GM23338 (cell line): ENCODE results near the gene RAB3IL1. TPM values are rescaled to one million over a fixed set of nuclear protein-coding genes. Genes with fewer than 3 reads are reported as not detected.

Experiments used
- ATAC-seq: fragments of 200-7000 bp; cut with Tn5 transposase; 3 replicates; pipeline ENCODE4 v1.9.1; 2020
- DNase-seq: peaks from one replicate; pipeline ENCODE4 v3.0.0-alpha.2; 2015; ENCODE audit warnings: low spot score
- H2AFZ ChIP-seq: fragments of 200-600 bp; sonication (generic); 2 replicates; pipeline ENCODE4 v1.8.0; 2016; ENCODE audit warnings: antibody characterized with exemption, mild to moderate bottlenecking, moderate library complexity
- H3F3A ChIP-seq: fragments of 200-600 bp; sonication (generic); replicated peaks from 2 replicates; pipeline ENCODE4 v1.8.0; 2017; ENCODE audit warnings: antibody characterized with exemption, mixed run types, low read depth
- H3K27ac ChIP-seq: fragments of 200-600 bp; sonication (generic); 2 replicates; pipeline ENCODE4 v1.6.1; 2016; ENCODE audit warnings: low read depth
- H3K27me3 ChIP-seq: fragments of 200-600 bp; sonication (generic); 2 replicates; pipeline ENCODE4 v1.8.0; 2016; ENCODE audit warnings: mild to moderate bottlenecking, mixed run types, moderate library complexity; ENCODE audit not compliant: insufficient read depth
- H3K36me3 ChIP-seq: fragments of 200-600 bp; sonication (generic); 2 replicates; pipeline ENCODE4 v1.8.0; 2016; ENCODE audit warnings: mild to moderate bottlenecking; ENCODE audit not compliant: insufficient read depth
- H3K4me1 ChIP-seq: fragments of 200-600 bp; sonication (generic); 2 replicates; pipeline ENCODE4 v1.8.0; 2016; ENCODE audit warnings: mild to moderate bottlenecking, moderate library complexity; ENCODE audit not compliant: insufficient read depth
- H3K4me2 ChIP-seq: fragments of 200-600 bp; sonication (generic); 2 replicates; pipeline ENCODE4 v1.7.1; 2017; ENCODE audit warnings: mixed run types
- H3K4me3 ChIP-seq: fragments of 200-600 bp; sonication (generic); 2 replicates; pipeline ENCODE4 v1.6.1; 2016; ENCODE audit warnings: mixed run types
- H3K79me2 ChIP-seq: fragments of 200-600 bp; sonication (generic); replicated peaks from 2 replicates; pipeline ENCODE4 v1.8.0; 2017; ENCODE audit warnings: mild to moderate bottlenecking; ENCODE audit not compliant: insufficient read depth
- H3K9me2 ChIP-seq: fragments of 200-600 bp; sonication (generic); 2 replicates; pipeline ENCODE4 v1.8.0; 2017; ENCODE audit not compliant: insufficient read depth
- H4K20me1 ChIP-seq: fragments of 200-600 bp; sonication (generic); replicated peaks from 2 replicates; pipeline ENCODE4 v1.8.0; 2017; ENCODE audit warnings: mild to moderate bottlenecking; ENCODE audit not compliant: insufficient read depth
- H3K27ac Mint-ChIP-seq: 2 replicates; pipeline ENCODE4 v1.8.0; 2020; ENCODE audit warnings: inconsistent platforms, mild to moderate bottlenecking, moderate library complexity, mixed read lengths
- H3K27me3 Mint-ChIP-seq: 3 replicates; pipeline ENCODE4 v1.8.0; 2022; ENCODE audit warnings: low read depth, mild to moderate bottlenecking, moderate library complexity, mixed read lengths, inconsistent platforms; ENCODE audit not compliant: insufficient read depth, poor library complexity
- H3K36me3 Mint-ChIP-seq: 3 replicates; pipeline ENCODE4 v1.8.0; 2021; ENCODE audit warnings: low read depth, mild to moderate bottlenecking, inconsistent platforms, moderate library complexity, mixed read lengths
- H3K4me1 Mint-ChIP-seq: 3 replicates; pipeline ENCODE4 v1.8.0; 2020; ENCODE audit warnings: mild to moderate bottlenecking, inconsistent platforms, mixed read lengths
- H3K4me3 Mint-ChIP-seq: 3 replicates; pipeline ENCODE4 v1.8.0; 2021; ENCODE audit warnings: moderate library complexity, mild to moderate bottlenecking, inconsistent platforms, mixed read lengths
- H3K9me3 Mint-ChIP-seq: 3 replicates; pipeline ENCODE4 v1.8.0; 2020; ENCODE audit warnings: moderate library complexity, mild to moderate bottlenecking, inconsistent platforms, mixed read lengths
- CREB1 ChIP-seq: fragments of 250-450 bp; sonication (Bioruptor Pico); IDR thresholded peaks from 2 replicates; pipeline ENCODE4 v1.5.0; 2020; ENCODE audit warnings: low read depth, mild to moderate bottlenecking, moderate library complexity
- POLR2AphosphoS5 ChIP-seq: IDR thresholded peaks from 2 replicates; pipeline ENCODE4 v1.6.1; 2016; ENCODE audit warnings: antibody characterized with exemption, low read depth
- STAT1 ChIP-seq: IDR thresholded peaks from one replicate; pipeline ENCODE4 v1.6.1; 2016; ENCODE audit warnings: antibody characterized with exemption; ENCODE audit not compliant: unreplicated experiment
- ZNF114 ChIP-seq: fragments of 250-450 bp; sonication (Bioruptor Pico); IDR thresholded peaks from 2 replicates; pipeline ENCODE4 v1.5.0; 2020; ENCODE audit warnings: mild to moderate bottlenecking, moderate library complexity
- polyA plus RNA-seq: library from polyadenylated mRNA; unstranded; fragments of >200 nt; fragmentation: Nextera tagmentation; extraction: Ambion mirVana; gene quantifications from 2 replicates; pipeline ENCODE4 v1.2.1, GENCODE V29; 2016
- total RNA-seq: library from RNA; depleted of rRNA; stranded (reverse); fragments of >200 nt; shearing (Covaris generic); gene quantifications from 2 replicates; pipeline ENCODE4 v1.2.3, GENCODE V29; 2014
- TF ChIP-seq, protein P1 (sequence below): IDR thresholded peaks from one replicate; pipeline ENCODE4 v1.6.1; 2018; ENCODE audit warnings: antibody characterized with exemption; ENCODE audit not compliant: unreplicated experiment
- TF ChIP-seq, protein P2 (sequence below): fragments of 250-450 bp; sonication (Bioruptor Pico); IDR thresholded peaks from 2 replicates; pipeline ENCODE4 v1.5.0; 2020; ENCODE audit warnings: mild to moderate bottlenecking, moderate library complexity

RAB3IL1 gene
- total and polyA plus RNA-seq, 2 experiments from 2014 or later, result 2.7 to 3.4 TPM

DNA sequence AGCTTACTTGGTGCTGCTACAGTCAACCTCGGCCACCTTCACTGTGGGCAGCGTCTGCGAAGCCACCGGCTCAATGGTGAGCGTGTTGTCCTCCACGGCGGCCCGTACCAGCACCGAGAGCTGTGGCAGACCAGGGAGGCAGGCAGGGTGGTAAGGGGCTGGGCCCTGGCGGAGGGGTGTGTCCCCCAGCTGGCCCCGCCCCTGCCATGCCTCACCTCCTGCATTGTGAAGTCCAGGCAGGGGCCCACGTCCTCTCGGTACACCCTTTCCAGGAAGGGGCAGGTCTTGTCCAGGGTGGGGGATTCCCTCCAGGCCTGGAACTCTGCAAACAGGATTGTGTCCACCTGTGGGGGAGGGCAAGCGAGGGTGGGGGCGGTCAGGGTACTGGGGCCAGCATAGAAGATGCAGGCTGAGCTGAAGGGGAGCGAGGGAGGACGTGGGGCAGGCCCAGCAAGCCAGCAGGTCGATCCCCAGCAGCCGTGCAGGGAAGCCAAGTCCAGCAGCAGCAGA is 12.8 kb downstream of the RAB3IL1 start:
- Histone ChIP-seq H4K20me1 (no peaks in the 10 kb centered on the region), H3K27ac (no peak overlapping the region), H3K9me2 (no peaks in the 10 kb centered on the region), H3K36me3 (no peaks in the 10 kb centered on the region; the same call in 1 of the 2 replicates), H3K4me2 (peak overlapping the region; percentile 57), H3K4me1 (peaks cover 10% of the 10 kb centered on the region), H2AFZ (peak overlapping the region; percentile 69; the same call in 1 of the 2 replicates), H3K79me2 (no peaks in the 10 kb centered on the region), H3K4me3 (0 out of 2 replicates have a peak overlapping the region, but pooled peaks have one; percentile 23), H3F3A (no peaks in the 10 kb centered on the region), H3K27me3 (no peaks in the 10 kb centered on the region)
- peak overlapping the region; percentile 54 for H3K4me3 Mint-ChIP-seq
- peak; percentile 79 for DNase-seq
- H3K36me3 Mint-ChIP-seq, result no peaks in the 10 kb centered on the region
- H3K4me1 Mint-ChIP-seq, result peaks cover 33% of the 10 kb centered on the region
- ATAC-seq, result peak; percentile 91
- TF ChIP-seq POLR2AphosphoS5, result peak; percentile 31; the same call in 1 of the 2 replicates
- TF ChIP-seq, protein P1, sequence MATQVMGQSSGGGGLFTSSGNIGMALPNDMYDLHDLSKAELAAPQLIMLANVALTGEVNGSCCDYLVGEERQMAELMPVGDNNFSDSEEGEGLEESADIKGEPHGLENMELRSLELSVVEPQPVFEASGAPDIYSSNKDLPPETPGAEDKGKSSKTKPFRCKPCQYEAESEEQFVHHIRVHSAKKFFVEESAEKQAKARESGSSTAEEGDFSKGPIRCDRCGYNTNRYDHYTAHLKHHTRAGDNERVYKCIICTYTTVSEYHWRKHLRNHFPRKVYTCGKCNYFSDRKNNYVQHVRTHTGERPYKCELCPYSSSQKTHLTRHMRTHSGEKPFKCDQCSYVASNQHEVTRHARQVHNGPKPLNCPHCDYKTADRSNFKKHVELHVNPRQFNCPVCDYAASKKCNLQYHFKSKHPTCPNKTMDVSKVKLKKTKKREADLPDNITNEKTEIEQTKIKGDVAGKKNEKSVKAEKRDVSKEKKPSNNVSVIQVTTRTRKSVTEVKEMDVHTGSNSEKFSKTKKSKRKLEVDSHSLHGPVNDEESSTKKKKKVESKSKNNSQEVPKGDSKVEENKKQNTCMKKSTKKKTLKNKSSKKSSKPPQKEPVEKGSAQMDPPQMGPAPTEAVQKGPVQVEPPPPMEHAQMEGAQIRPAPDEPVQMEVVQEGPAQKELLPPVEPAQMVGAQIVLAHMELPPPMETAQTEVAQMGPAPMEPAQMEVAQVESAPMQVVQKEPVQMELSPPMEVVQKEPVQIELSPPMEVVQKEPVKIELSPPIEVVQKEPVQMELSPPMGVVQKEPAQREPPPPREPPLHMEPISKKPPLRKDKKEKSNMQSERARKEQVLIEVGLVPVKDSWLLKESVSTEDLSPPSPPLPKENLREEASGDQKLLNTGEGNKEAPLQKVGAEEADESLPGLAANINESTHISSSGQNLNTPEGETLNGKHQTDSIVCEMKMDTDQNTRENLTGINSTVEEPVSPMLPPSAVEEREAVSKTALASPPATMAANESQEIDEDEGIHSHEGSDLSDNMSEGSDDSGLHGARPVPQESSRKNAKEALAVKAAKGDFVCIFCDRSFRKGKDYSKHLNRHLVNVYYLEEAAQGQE, result no peak
- H3K27me3 Mint-ChIP-seq, result peaks cover 7% of the 10 kb centered on the region
- no peak overlapping the region; the same call in 1 of the 2 replicates for H3K27ac Mint-ChIP-seq
- H3K9me3 Mint-ChIP-seq, result no peaks in the 10 kb centered on the region; the same call in 2 of the 3 replicates

DNA sequence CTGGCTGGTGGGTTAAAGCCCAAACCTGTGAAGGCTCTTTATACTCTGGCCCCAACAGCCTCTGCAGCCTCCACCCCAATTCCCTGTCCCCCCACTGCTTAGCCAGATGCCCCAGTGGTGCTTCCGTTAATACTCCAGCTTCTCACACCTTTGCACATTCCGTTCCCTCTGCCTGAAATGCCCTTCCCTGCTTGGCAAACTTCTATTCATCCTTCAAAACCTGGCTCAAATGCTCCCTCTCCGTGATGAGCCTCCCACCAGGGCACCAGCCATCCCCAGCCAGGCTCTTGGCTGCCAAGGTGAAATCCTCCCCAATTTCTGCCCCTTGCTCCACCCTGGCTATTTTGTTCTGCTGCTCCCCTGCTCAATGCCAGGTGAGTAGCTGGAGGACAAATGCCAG is 13.5 kb downstream of the RAB3IL1 start:
- ATAC-seq (no peak), DNase-seq (no peak)
- 0 out of 2 replicates have a peak overlapping the region, but pooled peaks have one; percentile 23 for H3K4me3 ChIP-seq
- H3F3A ChIP-seq, result no peaks in the 10 kb centered on the region
- no peaks in the 10 kb centered on the region; the same call in 1 of the 2 replicates for H3K36me3 ChIP-seq
- H4K20me1 ChIP-seq, result no peaks in the 10 kb centered on the region
- H3K27ac Mint-ChIP-seq, result no peak overlapping the region
- H3K36me3 Mint-ChIP-seq, result no peaks in the 10 kb centered on the region
- H3K9me2 ChIP-seq, result no peaks in the 10 kb centered on the region
- H3K9me3 Mint-ChIP-seq, result no peaks in the 10 kb centered on the region; the same call in 2 of the 3 replicates
- no peaks in the 10 kb centered on the region for H3K79me2 ChIP-seq
- H3K27ac ChIP-seq, result no peak overlapping the region
- H3K27me3 ChIP-seq, result no peaks in the 10 kb centered on the region
- peak overlapping the region; percentile 54 for H3K4me3 Mint-ChIP-seq
- H2AFZ ChIP-seq, result no peak overlapping the region
- H3K4me2 ChIP-seq, result peak overlapping the region; percentile 57; the same call in 1 of the 2 replicates
- H3K27me3 Mint-ChIP-seq, result peaks cover 7% of the 10 kb centered on the region
- H3K4me1 ChIP-seq, result peaks cover 7% of the 10 kb centered on the region
- no peak for TF ChIP-seq ZNF114 (CRISPR knock-in tag)
- H3K4me1 Mint-ChIP-seq, result peaks cover 30% of the 10 kb centered on the region

DNA sequence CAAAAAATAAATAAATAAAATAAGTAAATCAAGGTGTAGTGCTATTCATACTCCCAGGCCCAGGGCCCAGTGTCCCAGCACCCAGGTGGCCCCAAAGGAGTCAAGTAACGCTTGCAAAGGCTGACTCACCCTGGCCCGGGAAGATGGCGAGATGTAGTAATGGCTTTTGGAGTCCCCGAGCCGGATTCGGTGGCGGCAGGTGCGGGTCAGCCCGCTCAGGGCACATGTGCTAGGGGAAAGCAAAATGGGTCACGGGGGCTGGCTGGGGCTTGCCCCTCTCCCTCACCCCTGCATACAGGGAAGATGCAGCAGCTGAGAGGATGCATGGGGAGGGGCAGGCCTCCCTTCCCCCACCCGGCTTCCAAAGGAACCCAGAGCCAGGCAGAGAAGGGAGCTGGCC is 15.1 kb downstream of the RAB3IL1 start:
- Mint-ChIP-seq H3K36me3 (no peaks in the 10 kb centered on the region), H3K9me3 (no peaks in the 10 kb centered on the region; the same call in 2 of the 3 replicates), H3K4me3 (no peak overlapping the region), H3K4me1 (peaks cover 30% of the 10 kb centered on the region), H3K27ac (no peak overlapping the region), H3K27me3 (peaks cover 15% of the 10 kb centered on the region)
- Histone ChIP-seq H3F3A (no peaks in the 10 kb centered on the region), H4K20me1 (no peaks in the 10 kb centered on the region), H3K9me2 (no peaks in the 10 kb centered on the region), H3K36me3 (no peaks in the 10 kb centered on the region), H3K27me3 (no peaks in the 10 kb centered on the region), H3K79me2 (no peaks in the 10 kb centered on the region), H3K27ac (no peak overlapping the region), H3K4me1 (peaks cover under 1% of the 10 kb centered on the region; the same call in 1 of the 2 replicates), H3K4me3 (no peak overlapping the region), H3K4me2 (no peak overlapping the region), H2AFZ (no peak overlapping the region)
- ATAC-seq (no peak), DNase-seq (no peak)
- TF ChIP-seq, protein P2, sequence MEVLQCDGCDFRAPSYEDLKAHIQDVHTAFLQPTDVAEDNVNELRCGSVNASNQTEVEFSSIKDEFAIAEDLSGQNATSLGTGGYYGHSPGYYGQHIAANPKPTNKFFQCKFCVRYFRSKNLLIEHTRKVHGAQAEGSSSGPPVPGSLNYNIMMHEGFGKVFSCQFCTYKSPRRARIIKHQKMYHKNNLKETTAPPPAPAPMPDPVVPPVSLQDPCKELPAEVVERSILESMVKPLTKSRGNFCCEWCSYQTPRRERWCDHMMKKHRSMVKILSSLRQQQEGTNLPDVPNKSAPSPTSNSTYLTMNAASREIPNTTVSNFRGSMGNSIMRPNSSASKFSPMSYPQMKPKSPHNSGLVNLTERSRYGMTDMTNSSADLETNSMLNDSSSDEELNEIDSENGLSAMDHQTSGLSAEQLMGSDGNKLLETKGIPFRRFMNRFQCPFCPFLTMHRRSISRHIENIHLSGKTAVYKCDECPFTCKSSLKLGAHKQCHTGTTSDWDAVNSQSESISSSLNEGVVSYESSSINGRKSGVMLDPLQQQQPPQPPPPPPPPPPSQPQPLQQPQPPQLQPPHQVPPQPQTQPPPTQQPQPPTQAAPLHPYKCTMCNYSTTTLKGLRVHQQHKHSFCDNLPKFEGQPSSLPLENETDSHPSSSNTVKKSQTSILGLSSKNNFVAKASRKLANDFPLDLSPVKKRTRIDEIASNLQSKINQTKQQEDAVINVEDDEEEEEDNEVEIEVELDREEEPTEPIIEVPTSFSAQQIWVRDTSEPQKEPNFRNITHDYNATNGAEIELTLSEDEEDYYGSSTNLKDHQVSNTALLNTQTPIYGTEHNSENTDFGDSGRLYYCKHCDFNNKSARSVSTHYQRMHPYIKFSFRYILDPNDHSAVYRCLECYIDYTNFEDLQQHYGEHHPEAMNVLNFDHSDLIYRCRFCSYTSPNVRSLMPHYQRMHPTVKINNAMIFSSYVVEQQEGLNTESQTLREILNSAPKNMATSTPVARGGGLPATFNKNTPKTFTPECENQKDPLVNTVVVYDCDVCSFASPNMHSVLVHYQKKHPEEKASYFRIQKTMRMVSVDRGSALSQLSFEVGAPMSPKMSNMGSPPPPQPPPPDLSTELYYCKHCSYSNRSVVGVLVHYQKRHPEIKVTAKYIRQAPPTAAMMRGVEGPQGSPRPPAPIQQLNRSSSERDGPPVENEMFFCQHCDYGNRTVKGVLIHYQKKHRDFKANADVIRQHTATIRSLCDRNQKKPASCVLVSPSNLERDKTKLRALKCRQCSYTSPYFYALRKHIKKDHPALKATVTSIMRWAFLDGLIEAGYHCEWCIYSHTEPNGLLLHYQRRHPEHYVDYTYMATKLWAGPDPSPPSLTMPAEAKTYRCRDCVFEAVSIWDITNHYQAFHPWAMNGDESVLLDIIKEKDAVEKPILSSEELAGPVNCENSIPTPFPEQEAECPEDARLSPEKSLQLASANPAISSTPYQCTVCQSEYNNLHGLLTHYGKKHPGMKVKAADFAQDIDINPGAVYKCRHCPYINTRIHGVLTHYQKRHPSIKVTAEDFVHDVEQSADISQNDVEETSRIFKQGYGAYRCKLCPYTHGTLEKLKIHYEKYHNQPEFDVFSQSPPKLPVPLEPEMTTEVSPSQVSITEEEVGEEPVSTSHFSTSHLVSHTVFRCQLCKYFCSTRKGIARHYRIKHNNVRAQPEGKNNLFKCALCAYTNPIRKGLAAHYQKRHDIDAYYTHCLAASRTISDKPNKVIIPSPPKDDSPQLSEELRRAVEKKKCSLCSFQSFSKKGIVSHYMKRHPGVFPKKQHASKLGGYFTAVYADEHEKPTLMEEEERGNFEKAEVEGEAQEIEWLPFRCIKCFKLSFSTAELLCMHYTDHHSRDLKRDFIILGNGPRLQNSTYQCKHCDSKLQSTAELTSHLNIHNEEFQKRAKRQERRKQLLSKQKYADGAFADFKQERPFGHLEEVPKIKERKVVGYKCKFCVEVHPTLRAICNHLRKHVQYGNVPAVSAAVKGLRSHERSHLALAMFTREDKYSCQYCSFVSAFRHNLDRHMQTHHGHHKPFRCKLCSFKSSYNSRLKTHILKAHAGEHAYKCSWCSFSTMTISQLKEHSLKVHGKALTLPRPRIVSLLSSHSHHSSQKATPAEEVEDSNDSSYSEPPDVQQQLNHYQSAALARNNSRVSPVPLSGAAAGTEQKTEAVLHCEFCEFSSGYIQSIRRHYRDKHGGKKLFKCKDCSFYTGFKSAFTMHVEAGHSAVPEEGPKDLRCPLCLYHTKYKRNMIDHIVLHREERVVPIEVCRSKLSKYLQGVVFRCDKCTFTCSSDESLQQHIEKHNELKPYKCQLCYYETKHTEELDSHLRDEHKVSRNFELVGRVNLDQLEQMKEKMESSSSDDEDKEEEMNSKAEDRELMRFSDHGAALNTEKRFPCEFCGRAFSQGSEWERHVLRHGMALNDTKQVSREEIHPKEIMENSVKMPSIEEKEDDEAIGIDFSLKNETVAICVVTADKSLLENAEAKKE (CRISPR knock-in tag), result no peak
- TF ChIP-seq STAT1, result no peak
- no peak for TF ChIP-seq CREB1 (CRISPR knock-in tag)
